GM19351 (cell line): ENCODE results near the gene TPPP.
"Not testable (repeated sequence)": the region's sequence is repeated elsewhere in the genome, so short reads cannot be mapped to it uniquely, and the experiment has no call there.

Experiments
- ATAC-seq: cut with Tn5 transposase; IDR thresholded peaks from one replicate; pipeline ENCODE4 v1.9.1; 2021; ENCODE audit warnings: mild to moderate bottlenecking, moderate library complexity; ENCODE audit not compliant: unreplicated experiment

Gene TPPP

GRCh38 chr5:679166-679895 lies 13.8 kb downstream of the TPPP start:
- not testable (repeated sequence) for ATAC-seq

- not testable (repeated sequence) for ATAC-seq
These were observed 14.6 kb downstream of the TPPP start for GRCh38 chr5:678521-678920.

GRCh38 chr5:677131-678101 lies 15.7 kb downstream of the TPPP start:
- ATAC-seq: no peak

- no peak for ATAC-seq
These were observed 16.5 kb downstream of the TPPP start for GRCh38 chr5:676699-677076.

DNA sequence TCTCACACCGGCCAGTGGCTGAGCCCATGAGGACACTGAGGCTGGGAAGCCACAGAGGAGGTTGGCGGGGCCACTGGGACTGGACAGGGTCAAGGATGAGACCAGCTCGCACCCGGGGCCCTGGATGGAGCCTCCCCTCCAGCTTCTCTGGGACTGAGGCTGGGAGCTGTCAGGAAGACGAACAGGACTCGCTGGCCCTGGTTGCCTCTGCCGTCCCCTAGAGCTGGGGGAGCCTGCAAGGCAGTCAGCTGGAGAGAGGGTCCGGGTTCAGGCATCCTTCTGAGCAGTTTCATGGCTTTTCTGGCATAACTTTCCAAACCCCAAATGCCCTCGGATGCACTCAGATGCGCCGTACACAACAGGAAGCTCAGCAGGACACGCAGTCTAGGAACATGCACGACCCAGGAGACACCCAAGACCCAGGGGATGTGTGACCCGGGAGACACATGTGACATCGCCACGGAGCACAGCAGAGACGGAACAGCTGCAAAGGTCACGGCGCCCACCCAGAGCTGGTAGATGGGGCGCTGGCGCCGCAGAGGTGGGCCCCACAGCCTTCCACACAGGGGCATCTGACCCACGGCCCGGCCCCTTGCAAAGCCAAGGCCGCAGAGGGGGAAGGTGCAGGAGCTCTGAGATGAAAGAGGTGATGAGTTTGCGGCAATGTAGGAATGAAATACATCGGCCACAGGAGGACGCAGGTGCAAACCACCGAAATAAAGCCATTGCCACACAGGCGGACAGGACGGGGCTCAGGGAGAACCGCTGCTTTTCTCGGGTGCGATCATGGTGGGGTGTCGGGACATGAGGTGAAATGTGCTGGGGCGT lies 17.1 kb downstream of the TPPP start:
- ATAC-seq: no peak

DNA sequence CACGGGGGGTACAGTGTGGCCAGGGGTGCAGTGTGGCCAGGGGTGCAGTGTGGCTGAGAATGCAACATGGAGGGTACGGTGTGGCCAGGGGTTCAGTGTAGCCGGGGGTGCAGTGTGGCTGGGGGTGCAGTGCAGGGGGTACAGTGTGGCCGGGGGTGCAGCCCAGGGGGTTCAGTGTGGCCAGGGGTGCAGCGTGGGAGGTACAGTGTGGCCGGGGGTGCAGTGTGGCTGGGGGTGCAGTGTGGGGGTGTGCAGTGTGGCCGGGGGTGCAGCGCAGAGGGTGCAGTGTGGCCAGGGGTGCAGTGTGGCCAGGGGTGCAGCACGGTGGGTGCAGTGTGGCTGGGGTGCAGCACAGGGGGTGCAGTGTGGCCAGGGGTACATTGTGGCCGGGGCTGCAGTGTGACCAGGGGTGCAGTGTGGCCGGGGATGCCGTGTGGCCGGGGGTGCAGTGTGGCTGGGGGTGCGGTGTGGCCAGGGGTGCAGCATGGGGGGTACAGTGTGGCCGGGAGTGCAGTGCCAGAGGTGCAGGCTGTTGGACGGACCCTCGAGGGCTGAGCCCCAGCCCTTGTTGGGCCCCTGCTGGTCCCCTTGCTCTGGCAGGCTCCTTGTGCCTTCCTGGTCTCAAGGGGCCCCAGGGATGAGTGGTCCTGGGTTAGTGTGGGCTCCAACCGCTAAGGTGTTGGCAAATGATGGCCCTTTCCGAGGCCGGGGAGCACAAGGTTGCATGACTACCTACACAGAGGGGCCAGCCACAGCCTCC lies 17.9 kb downstream of the TPPP start:
- ATAC-seq: no peak

GRCh38 chr5:674630-675011 lies 18.5 kb downstream of the TPPP start:
- no peak for ATAC-seq

DNA sequence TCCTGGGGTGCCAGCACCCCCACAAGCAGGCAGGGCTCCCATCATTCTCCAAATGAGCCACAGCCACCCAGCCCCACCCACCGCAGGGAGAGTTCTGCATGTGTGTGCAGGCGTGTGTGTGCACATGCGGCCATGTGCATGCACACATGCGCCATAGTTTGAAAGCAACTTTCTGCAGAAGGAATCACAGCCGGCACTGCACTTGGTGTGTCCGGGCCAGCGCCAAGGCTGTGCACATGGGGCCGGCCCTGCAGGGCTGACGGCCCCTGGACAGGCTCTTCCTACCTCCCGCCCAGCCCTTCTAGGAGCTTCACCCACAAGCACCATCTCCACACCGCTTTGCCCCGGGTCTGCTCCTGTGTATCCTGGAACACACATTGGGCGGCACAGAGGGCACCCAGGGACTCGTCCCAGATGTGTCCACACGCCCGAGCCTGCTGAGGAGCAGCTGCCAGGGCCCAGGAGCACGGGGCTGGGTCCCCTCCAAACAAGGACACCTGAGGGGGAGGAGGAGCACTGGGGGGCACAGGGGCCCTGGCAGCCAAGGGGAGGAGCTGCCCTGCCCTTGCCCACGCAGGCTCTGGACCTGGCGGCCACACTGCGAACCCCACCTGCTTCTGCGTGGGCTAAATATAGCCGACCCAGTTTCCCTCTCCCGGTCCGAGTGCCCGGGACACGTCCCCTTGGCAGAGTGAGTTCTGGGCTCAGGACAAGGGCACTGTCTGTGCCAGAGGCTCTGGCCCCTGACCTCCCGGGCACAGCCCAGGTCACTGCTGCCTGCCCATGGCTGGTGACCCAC lies 19.1 kb downstream of the TPPP start:
- no peak for ATAC-seq

- ATAC-seq: no peak
These were observed 19.9 kb downstream of the TPPP start for GRCh38 chr5:673161-673830.

DNA sequence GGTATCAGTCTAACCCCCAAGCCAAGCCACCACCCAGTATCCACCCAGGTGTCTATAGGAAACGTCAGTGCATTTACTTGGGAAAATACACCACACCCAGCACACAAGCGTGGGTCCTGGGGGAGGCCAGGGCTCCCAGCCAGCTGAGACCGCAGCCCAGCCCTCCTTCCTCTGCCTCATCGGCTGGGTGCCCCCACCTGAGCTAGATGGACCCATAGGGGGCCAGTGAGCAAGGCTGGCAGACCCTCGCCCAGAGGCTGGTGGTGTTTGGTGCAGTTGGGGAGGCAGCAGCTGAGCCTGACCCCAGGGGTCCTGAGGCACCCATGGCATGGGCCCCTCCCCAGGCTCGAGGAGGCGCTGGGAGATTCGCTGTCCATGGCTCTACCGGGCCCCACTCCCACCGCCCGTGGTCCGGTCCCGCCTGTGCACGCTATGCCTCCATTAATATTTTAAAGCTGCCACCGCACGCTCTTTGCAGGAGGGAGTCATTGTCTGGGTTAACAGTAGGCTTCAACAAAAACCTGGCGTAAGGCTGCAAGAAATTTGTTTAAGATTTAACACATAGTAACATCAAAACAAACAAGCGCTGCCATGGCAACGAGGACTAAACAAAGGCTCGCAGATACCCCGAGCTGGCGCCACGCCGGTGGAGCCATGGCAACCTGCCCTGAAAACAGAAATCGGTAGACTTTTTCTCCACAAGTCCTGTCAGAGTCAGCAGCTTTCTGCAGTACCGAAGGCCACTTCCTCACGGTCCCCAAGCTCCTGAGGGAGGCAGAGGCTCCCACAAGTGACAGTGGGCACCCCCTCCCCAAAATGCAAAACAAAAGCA lies 20.6 kb downstream of the TPPP start:
- no peak for ATAC-seq

- peak; percentile 69 for ATAC-seq
These were observed 21.5 kb downstream of the TPPP start for GRCh38 chr5:671459-672328.

DNA sequence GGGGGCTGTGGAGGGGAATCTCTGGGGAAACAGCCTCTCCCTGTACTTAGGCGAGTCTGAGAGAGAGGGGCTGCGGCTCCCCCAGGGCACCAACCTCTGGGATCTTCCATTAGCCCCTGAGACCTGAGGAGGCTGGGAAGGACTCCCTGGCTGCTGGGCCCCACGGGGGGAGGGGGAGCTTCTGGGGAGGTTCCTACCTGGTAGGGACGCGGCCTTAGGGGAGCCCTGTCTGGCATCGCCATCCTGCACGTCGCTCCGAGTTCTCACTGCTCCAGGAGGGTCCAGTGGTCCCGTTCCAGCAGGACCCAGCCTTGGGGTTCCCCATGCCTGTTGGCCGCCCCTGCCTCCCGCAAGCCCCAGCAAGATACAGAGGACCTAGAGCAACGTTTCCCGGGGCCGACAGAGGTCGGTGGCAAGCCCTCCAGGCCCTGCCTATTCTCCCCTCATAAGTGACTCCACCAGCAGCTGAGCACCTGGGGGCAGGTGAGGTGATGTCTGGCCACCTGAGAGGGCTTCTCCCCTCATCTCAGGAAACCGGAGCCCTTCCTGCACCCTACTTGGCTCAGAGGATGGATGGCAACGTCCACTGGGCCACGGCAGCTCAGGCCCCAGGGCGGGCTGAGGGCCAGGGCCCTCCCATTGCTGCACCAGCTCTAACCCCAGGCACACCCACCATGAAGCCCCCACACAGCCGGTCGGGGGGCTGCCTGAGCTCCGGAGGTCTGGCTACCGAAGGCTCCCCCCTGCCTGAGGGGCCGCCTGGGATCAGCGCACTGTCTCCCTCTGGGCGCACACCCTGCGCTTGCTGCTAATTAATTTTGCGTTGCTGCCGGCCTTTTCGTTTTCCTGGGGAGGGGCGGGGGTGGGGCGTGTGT lies 22.5 kb downstream of the TPPP start:
- ATAC-seq: no peak

GRCh38 chr5:669842-670395 lies 23.2 kb downstream of the TPPP start:
- no peak for ATAC-seq

DNA sequence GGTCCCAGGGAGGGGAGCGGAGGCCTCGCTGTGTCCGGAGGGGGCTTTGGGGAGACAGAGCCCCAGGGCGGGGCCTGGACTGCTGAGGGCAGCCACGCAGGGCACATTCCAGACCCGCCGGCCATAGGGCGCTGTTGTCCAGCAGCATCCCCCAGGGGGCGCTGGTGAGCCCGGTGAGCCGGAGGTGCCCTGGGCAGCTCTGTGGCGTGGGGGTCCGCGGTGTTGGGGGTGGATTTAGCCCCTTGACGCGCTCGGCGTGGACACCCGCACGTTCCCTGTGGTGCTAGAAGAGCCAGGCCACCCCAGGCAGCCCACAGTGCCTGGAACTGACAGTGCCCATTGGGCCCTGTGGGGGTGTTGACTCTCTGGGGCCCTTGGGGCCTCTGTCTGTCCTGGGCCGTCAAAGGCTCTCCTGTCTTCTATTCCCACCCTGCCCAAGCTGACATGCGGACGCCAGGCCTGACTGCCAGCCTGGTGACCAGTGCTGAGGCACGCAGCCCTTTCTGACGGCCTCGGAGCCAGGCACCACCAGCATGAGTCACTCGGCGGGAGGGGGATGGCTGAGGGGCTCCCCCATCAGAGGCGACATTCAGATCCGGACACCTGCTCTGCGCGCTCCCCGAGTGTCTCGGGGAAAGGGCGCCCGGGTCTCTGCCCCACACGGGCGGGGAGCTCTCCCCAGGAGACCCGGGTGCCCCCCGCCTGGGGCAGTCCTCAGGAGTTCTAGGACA lies 23.9 kb downstream of the TPPP start:
- no peak for ATAC-seq

DNA sequence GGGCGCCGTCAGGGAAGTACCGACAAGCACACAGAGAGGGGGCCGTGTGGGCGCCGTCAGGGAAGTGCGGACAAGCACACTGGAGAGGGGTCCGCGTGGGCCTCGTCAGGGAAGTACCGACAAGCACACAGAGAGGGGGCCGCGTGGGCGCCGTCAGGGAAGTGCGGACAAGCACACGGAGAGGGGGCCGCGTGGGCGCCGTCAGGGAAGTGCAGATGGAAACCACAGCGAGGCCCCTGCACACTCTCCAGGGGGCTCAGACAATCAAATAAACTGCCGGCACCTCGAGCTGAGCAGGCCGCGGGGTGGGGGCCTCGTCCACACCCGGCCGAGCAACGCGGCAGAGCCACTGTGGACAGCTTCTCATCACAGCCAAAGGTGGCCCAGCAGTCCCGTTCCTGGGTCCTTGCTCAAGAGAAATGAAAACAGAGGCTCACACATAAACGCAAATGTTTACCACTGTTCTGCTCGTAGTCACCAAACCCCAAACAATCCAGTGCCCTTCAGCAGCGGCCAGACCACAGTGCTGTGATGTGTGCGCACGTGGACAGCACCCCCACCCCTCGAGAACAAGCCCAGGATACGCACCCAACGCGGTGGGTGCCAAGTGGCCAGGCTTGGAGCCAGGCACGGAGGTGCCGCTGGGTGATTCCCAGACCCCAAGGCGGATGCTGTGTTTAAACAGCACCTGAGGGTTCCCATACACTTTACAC lies 24.7 kb downstream of the TPPP start:
- no peak for ATAC-seq
